C1 segment of cervical spinal cord (tissue), 14 donors: Measurements from ENCODE around the gene ADGRL2.

Experiments used
- DNase-seq, 14 donors: peaks; one replicate each; lab custom pipeline; 2025; lab: John Stamatoyannopoulos, UW

Gene ADGRL2

DNA sequence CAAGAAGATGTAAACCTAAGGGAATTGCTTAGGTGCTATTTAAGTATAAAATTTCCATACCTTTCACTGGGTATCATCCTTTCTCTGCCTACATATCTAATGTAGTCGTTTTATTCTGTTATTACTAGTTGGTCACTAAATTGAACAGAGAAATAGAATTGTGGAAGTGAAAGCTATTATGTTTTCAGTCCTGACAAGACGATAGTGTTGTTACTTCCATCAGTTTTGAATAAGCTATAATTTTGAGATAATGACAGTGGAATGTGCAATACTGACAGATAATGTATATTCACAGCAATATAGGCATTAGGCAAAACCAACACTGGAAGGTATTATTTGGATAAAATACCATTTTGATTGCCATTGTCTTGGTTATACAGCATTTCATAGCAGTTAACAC, 181.8 kb downstream of the ADGRL2 start:
- no peak for DNase-seq

DNA sequence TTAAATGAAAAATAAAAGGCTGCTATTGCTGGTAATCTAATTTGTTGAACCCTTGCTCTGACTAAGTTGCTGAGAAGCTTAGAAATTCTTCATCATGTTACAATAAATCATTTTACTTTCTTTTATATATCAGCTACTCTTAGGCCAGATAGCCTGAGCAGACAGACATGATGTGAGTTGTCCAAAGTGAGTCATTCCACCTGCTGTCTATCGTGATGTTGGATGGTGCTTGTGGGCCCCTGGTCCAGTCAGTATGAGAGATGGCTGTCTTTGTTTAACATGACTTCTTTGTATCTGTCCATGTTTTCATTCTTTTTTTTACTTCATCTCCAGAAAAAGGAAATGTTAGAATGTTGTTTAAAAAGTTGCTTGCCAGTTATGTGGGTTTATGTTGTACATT, 188.8 kb downstream of the ADGRL2 start:
- DNase-seq, result no peak

DNA sequence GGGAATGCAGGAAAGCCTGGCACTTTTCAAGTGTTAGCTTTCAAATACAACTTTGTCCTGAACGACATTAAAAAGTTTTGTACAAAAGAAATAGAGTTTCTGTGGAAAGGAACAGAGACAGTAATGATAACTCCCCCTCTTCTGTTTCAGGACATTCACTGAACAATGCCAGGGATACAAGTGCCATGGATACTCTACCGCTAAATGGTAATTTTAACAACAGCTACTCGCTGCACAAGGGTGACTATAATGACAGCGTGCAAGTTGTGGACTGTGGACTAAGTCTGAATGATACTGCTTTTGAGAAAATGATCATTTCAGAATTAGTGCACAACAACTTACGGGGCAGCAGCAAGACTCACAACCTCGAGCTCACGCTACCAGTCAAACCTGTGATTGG, 189.5 kb downstream of the ADGRL2 start:
- DNase-seq, result no peak

DNA sequence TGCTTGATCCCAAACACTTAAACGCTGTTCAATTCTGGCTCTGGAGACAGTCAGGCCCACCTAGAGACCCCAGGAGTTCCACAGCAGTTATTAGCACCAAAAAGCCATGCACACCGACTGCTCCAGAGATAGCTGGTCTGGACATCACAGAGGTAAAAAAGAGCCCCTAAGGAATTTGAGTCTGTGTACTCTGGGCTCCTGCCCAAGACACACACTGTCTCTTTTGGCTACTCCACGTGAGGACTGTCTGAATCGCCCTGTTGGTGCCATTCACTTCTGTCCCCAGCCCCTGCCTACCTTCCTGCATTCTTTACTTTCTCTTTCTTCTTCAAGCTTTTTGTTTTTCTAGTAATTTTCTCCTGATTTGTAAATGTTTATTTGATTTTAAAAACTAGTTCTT, 197.4 kb downstream of the ADGRL2 start:
- no peak for DNase-seq

DNA sequence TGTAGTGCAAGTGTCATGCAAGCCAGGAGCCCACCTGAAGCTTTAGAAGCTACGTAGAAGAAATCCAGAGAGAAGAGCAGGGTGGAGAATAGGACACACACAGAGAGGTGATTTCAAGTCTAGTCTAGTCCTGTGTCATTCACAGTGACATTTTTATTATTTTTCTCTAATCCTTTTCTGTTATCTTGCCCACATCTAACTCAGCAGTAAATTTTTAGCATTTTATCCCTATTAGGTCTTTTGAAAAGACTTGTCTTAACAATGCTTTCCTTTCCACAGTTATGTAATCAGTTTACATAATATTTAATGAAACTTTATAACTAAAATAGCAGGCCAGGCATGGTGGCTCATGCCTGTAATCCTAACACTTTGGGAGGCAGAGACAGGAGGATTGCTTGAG, 198.6 kb downstream of the ADGRL2 start:
- no peak for DNase-seq

DNA sequence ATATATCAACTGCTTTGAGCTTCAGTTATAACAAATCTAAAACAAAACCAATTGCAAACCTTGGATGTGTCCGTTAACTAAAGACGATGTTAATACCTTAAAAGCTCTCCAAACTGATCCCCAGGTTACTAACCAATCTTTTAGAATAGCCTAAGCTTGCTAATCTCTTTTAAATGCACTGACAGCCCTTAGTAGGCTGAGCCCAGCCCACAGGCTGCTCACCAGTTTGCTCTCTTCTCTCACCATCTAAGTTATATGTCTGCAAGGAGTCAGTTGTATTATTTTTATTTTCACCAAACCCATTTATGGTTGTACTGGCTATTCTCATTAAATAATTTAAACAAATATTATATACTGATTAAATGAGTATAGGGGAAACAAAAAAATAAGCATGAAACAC, 199.5 kb downstream of the ADGRL2 start:
- no peak for DNase-seq

DNA sequence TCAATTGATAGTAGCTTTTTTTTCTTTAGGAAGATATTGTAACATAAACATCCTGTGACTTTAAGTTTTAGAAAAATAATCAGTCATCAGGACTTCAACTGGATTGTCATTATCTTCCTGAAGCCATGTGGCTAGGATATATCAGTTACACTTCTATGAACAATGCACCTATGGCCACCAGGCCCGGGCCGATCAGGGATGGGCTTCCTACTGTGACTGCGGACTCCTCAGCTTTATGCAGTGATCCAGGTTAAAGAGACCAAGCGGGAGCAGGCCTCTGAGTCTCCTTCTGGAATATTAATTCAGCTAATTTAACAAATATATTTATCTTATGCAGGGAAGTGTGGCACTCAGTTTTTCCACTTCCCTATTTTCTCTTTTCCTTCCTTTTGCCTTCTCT, 200.6 kb downstream of the ADGRL2 start:
- no peak for DNase-seq

DNA sequence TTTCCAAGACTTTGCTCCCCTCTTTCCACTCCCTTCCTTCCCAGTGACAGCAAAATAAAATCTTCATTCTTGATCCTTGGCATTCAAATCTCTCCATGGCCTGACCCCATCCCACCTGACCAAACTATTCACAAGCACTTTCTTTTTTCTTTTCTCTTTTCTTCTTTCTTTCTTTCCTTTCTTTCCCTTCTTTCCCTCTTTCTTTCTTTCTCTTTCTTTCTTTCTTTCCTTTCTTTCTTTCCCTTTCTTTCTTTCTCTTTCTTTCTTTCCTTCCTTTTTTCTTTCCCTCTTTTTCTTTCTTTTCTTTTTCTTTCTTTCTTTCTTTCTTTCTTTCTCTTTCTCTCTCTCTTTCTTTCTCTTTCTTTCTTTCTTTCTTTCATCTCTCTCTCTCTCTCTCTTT, 207.1 kb downstream of the ADGRL2 start:
- DNase-seq, result no peak

DNA sequence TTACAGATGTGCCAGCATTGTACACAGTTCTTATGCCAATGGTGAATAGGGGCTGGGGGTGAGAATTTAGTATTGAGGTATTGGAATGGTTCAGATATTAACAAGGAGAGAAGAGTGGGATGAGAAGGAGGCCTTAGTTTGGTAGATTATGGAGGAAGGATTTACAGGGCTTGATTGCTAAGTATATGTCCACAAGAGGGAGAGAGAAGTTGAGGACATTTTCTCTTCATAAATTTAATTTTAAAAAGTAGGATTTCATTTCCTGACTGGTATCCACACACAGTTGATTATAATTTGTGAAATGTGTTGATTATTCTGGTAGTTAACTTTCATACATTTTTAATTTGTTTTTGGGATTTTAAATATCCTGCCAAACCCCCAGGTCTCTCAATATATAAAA, 213.0 kb downstream of the ADGRL2 start:
- no peak for DNase-seq

DNA sequence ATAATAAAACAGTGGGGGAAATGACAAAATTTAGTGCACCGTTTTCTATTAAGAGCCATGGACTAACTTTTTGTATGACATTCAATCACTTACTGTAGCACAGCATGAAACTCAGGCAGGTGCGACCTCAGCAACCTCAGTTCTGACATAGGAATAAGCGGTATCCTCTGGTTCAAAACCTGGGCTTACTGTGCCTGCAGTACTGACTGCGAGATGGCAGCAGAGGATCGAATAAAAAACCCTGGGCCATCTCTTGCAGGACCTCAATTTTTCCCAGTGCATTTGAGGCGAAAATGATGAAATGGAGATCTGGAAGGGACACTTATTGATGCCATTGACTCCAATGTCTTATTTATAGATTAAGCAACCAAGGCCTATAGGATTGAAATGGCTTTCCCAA, 214.7 kb downstream of the ADGRL2 start:
- no peak for DNase-seq

DNA sequence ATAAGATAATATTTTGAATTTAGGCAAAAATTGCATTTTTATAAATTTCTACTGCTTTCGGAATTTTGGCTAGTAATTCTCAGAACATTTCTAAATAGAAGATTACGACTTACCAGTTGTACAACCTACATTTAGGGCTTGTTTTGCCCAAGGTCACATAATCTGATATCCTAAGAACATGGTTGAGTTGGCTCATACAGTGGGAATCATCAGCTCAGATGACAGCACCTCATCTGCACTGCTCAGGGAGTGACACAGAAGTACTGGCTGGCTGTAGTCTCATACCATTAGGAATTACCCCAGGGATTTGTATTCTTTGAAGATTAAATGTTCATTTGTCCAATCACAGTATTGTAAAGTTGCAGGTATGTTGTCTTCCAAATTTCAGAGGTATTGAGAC, 217.6 kb downstream of the ADGRL2 start:
- no peak for DNase-seq

DNA sequence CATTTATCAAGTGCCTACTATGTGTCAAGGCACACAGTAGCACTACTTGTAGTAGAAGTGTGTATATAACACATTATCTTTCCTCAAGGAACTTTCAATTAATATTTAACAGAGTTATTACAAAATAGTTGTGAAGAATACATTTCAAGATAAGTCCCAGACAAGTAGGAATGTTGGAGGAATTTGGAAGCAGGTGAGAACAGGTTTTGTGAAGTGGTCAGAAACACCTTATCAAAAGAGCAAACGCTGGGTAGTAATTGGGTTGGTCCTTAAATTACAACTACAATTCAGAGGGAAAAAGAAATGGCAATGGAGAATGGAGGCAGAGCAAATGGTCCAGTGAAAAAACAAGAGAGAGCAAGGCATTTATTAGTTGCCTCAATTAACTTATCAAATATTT, 218.8 kb downstream of the ADGRL2 start:
- no peak for DNase-seq

DNA sequence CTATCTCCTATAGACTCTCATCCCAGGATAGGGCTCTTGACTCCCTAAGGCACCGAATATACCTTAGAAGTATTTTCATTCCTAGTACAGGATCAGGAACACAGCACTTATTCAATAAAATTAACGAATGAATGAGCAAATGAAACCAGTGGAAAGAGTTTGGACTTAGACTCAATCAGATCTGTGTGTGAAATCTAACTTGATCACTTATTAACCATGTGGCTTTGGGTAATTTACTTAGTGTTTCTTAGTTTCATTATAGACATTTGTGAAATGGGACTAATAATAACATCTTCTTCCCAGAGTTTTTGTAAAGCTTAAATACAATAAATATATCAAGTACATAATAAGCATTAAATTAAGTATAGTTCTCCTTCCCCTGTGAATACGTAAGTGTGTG, 230.1 kb downstream of the ADGRL2 start:
- no peak for DNase-seq

DNA sequence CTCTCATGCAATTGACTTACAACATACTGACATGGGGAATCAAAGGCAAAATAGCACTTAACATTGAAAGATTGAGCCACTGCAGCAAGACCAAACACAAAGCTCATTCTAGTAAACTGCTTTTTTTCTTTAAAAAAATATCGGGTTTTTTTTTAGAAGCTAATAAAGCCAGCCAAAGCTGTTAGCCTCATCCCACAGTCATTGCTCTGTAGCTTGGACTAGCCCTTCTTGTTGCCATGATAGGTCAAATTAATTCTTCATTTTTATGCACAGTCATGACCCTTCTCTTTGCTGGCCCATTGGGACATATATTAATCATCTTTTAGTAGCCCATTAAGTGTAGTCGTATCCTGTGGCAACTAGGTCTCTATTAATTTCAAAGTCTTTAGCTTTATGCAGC, 231.3 kb downstream of the ADGRL2 start:
- DNase-seq, result no peak

DNA sequence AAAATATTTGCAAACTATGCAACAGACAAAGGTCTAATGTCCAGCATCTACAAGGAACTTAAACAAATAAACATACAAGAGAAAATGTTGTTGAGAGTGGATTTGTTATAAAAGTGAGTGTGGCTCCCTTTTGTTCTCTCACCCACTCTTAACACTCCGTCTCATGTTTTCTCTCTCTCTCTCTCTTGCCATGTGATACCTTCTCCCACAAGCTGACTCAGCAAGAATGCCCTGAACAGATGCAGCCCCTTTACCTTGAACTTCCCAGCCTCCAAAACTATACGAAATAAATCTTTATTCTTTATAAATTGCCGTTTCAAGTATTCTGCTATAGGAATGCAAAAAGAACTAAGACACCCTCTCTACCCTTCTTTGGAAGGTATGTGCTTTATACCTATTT, 234.1 kb downstream of the ADGRL2 start:
- DNase-seq, result no peak
